HUES6 (cell line): ENCODE data around the gene UBALD2.
"Not testable (repeated sequence)": the region's sequence is repeated elsewhere in the genome, so short reads cannot be mapped to it uniquely, and the experiment has no call there.

Experiments
- H3K27ac ChIP-seq: 2 replicates; pipeline ENCODE4 v1.7.0; 2013; ENCODE audit warnings: low read depth, mild to moderate bottlenecking, low read length, inconsistent platforms
- H3K27me3 ChIP-seq: 2 replicates; pipeline ENCODE4 v1.6.1; 2013; ENCODE audit warnings: low read length; ENCODE audit not compliant: control insufficient read depth, insufficient read depth
- H3K36me3 ChIP-seq: 2 replicates; pipeline ENCODE4 v1.6.1; 2013; ENCODE audit warnings: low read length; ENCODE audit not compliant: control insufficient read depth, insufficient read depth
- H3K4me1 ChIP-seq: 2 replicates; pipeline ENCODE4 v1.6.1; 2013; ENCODE audit warnings: low read length; ENCODE audit not compliant: control insufficient read depth, insufficient read depth
- H3K4me3 ChIP-seq: 2 replicates; pipeline ENCODE4 v1.5.1; 2013; ENCODE audit warnings: low read depth, low read length
- H3K9ac ChIP-seq: one replicate; pipeline ENCODE4 v1.6.1; 2013; ENCODE audit warnings: mild to moderate bottlenecking, low read length
- H3K9me3 ChIP-seq: 2 replicates; pipeline ENCODE4 v1.6.1; 2013; ENCODE audit warnings: low read depth, low read length; ENCODE audit not compliant: control insufficient read depth, insufficient read depth

UBALD2 gene

DNA sequence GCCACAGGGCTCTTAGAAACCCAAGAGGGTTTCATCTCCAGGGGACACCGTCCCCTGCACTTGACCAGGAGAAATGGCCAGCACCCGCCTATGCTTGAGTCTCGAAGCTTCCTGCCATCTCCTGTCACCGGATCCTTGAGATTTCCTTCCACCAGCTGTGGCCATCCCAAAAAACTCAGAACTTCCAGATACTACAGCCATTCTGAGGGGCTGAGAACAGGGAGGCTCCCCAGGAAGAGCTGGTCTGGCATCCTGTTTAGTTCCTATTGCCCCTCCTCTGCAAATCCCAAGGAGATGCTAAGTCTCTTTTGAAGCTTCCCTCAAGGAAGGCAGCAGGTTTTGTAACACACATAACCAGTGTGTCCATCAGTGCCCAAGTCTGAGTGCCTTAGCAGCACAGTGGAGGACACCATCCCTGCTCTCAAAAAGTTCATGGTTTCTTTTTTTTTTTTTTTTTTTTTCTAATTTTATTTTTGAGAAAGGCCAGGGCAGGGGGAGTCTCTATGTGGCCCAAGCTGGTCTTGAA, 2.0 kb downstream of the UBALD2 start:
- H3K36me3 ChIP-seq: peaks cover 13% of the 10 kb centered on the region
- H3K4me3 ChIP-seq: peak overlapping the region; percentile 96; the same call in 1 of the 2 replicates
- H3K9ac ChIP-seq: peak overlapping the region; percentile 80
- H3K27ac ChIP-seq: no peak overlapping the region
- H3K27me3 ChIP-seq: no peaks in the 10 kb centered on the region
- peaks cover 53% of the 10 kb centered on the region for H3K4me1 ChIP-seq
- no peaks in the 10 kb centered on the region for H3K9me3 ChIP-seq

DNA sequence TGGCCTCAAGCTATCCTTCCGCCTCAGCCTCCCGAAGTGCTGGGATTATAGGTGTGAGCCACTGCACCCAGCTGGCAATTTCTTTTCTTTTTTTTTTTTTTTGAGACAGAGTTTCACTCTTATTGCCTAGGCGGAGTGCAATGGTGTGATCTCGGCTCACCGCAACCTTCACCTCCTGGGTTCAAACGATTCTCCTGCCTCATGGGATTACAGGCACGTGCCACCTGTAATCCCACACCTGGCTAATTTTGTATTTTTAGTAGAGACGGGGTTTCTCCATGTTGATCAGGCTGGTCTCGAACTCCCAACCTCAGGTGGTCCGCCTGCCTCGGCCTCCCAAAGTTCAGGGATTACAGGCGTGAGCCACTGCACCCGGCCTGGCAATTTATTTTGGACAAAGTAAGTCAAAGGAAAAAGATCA, 2.4 kb downstream of the UBALD2 start:
- H3K4me3 ChIP-seq: peak overlapping the region; percentile 28; the same call in 1 of the 2 replicates
- H3K27ac ChIP-seq: peak overlapping the region; percentile 70; the same call in 1 of the 2 replicates
- peaks cover 53% of the 10 kb centered on the region for H3K4me1 ChIP-seq
- peaks cover 13% of the 10 kb centered on the region for H3K36me3 ChIP-seq
- not testable (repeated sequence) for H3K9me3 ChIP-seq, H3K27me3 ChIP-seq
- peak overlapping the region; percentile 62 for H3K9ac ChIP-seq

DNA sequence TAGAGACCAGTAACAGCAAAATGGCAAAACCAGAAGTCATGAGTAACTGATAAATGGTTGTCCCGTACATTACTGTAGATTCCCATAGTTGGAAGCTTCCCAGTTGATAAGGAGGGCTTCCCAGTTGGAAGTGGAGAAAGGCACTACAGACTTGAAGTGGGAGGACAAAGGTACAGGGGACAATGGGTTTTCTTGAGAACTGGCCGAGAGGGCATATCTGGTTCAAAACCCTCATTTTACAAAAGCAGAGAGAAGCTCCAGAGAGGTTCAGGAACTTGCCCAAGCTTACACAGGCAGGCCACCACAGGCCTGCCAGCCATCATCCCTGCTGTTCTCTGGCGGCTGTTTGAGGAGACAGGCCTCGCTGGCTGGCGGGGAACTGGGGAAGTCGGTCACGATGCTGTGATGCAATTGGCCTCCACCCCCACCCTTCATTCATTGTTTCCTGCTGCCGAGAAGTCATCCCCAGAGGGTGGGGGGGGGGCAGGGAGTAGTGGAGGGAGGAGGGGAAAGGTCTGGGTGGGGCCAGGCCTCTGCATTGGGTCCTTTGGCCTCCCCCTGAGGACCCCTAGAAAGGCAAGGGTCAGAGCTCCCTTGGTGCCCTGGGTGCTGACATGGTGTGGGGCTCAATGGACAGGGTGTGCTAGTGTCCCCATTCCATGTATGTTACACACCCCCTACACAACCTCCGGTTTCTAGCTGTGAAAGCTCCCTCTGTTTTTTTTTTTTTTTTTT, 3.0 kb downstream of the UBALD2 start:
- Histone ChIP-seq H3K27me3 (no peaks in the 10 kb centered on the region), H3K9me3 (no peaks in the 10 kb centered on the region), H3K27ac (peak overlapping the region; percentile 70; the same call in 1 of the 2 replicates), H3K9ac (peak overlapping the region; percentile 62), H3K4me3 (peak overlapping the region; percentile 28; the same call in 1 of the 2 replicates), H3K4me1 (peaks cover 53% of the 10 kb centered on the region), H3K36me3 (peaks cover 13% of the 10 kb centered on the region)

DNA sequence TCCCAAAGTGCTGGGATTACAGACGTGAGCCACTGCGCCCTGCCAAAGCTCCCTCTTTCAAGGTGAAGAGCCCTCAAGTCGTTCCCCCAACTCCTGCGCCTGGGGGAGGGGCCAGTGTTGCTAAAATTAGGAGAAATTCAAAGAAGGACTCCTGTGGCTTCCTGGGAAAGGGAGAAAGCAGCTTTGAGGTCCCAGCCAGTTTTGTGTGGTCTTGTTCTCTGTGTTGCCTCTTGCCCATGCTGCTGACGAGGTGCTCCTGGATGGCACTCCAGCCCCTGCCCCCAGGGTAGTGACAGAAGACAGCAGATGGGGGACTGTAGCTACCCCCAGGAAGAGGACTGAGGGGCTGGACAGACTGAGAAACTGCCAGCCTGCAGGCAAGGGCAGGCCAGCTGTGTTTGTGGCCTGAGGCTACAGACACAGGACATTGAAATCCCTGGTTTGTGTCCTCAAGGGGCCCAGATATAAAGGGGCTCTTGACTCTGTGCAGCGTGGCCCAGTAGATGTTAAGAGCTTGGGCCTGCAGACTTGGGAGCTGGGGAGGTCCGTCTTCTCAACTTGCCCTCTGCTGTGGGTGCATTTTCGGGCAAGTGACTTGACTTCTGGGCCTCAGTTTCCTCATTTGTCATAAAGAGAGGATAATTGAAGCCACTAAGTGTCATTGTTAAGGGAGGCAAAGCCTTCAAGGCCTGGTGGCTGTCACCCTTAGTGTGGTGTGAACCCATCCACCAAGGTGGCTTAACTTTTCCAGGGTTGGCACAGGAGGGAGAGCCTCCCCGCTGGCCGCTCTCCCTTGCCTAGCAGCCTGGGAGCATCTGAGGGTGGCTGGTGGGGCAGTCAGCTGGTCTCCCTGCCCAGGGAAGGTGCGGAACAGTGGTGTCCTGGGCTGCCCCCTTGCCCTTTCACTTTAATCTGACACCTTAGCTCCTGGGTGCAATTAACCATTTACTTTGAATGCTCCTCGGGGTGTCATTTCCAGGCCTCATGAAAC, 4.1 kb downstream of the UBALD2 start:
- peaks cover 52% of the 10 kb centered on the region for H3K4me1 ChIP-seq
- no peak overlapping the region for H3K9ac ChIP-seq
- H3K9me3 ChIP-seq: no peaks in the 10 kb centered on the region
- no peak overlapping the region for H3K4me3 ChIP-seq
- H3K36me3 ChIP-seq: peaks cover 13% of the 10 kb centered on the region
- no peaks in the 10 kb centered on the region for H3K27me3 ChIP-seq
- H3K27ac ChIP-seq: no peak overlapping the region

DNA sequence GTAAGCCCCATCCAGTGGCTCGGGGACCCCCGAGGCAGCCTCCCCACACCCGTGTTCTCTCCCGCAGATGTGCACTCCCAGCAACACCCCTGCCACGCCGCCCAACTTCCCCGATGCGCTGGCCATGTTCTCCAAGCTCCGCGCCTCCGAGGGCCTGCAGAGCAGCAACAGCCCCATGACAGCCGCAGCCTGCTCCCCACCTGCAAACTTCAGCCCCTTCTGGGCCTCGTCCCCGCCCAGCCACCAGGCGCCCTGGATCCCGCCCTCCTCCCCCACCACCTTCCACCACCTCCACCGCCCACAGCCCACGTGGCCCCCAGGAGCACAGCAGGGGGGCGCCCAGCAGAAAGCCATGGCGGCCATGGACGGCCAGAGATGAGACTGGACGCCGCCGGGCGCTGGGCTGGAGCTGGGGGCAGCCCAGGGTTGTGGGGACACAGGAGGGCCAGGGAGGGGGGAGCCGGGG, 5.0 kb downstream of the UBALD2 start:
- H3K4me1 ChIP-seq: peaks cover 48% of the 10 kb centered on the region
- H3K27me3 ChIP-seq: no peaks in the 10 kb centered on the region
- H3K27ac ChIP-seq: no peak overlapping the region
- no peak overlapping the region for H3K4me3 ChIP-seq
- H3K9me3 ChIP-seq: no peaks in the 10 kb centered on the region
- H3K36me3 ChIP-seq: peaks cover 13% of the 10 kb centered on the region
- H3K9ac ChIP-seq: no peak overlapping the region

DNA sequence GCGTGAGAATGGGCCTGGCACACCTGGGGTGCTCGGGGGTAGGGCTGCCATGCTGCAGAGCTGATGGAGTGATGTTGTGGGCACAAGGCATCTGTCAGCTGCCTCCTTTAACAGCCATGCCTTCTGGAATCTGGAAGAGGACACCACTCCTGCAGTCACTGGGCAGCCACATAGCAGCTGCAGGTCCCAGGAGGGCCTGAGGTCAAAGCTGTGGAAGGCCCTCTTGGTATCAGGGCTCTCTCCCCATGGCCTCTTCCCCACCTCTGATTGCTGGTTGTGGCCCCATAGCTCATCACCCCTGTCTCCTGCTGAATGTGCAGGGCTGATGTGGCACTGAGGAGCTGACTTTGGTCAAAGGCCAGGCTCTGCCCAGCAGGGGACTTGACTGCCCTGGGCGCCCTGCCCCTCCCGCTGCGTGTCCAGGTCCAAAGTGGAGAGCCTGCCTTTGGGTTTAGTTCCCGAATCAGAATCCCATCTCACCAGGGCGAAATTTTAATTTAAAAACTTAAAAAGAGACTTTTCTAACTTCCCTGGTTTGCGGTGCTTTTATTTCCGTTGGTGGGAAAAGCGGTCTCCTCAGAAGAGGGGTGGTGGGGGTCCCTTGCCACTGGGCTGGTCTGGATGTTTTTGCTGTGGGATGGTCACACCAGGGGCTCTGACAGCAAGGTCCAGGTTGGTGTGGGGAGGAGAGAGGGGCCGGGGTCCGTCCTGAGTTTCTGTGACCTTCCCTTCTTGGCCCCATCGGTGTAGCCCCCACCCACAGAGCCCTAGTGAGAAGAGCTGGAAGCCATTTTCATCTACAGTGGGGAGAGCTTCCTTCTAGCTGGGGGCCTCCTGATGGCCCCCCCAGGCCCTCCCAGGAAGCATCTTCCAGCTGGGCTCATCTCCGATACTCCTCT, 5.9 kb downstream of the UBALD2 start:
- Histone ChIP-seq H3K9me3 (no peaks in the 10 kb centered on the region), H3K4me3 (no peak overlapping the region), H3K9ac (no peak overlapping the region), H3K27me3 (no peaks in the 10 kb centered on the region), H3K27ac (no peak overlapping the region), H3K4me1 (peaks cover 48% of the 10 kb centered on the region), H3K36me3 (peaks cover 13% of the 10 kb centered on the region)

DNA sequence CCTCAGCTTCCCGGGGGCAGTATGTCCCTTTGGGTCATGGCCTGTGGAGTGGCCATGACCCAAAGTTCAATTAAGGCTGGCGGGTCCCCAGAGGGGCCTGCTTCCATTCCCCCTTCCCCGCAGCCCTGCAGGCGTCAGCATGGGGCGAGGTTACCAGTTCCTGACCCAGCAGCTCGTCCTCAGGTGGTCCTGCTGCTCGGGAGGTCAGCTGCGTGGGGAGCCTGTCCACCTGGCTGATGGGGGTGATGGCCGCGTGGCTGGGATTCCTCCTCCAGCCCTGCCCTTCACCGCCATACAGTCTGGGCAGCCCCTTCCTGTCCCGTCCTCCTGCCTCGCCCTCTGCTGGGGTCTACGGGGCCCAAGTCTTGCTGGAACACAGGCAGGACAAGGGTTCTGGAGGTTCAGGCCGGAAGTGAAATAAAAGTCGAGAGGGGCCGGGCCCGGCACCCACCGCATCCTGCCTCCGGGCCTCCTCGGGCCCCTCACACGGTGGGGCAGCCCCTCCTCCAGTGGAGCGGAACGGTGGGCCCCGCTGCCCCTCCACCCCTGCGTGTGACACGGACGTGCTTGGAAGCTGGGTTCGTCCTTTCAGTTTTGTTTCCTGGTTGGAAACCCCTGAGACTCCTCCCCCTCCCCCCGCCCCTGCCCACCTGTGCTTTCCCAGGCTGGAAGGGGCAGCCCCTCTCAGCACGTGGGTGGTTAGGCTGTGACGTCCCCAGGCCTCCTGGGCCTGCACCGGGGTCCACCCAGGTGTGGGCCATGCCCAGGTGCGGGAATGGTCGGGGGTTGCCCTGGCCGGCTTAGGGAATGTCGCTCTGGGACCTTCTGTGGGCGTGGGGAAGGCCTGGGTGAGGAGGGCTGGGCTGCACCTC, 6.8 kb downstream of the UBALD2 start:
- no peak overlapping the region for H3K4me3 ChIP-seq
- H3K27ac ChIP-seq: peak overlapping the region; percentile 3; the same call in 1 of the 2 replicates
- peaks cover 43% of the 10 kb centered on the region for H3K4me1 ChIP-seq
- no peak overlapping the region for H3K9ac ChIP-seq
- H3K27me3 ChIP-seq: no peaks in the 10 kb centered on the region
- no peaks in the 10 kb centered on the region for H3K9me3 ChIP-seq
- H3K36me3 ChIP-seq: peaks cover 13% of the 10 kb centered on the region

DNA sequence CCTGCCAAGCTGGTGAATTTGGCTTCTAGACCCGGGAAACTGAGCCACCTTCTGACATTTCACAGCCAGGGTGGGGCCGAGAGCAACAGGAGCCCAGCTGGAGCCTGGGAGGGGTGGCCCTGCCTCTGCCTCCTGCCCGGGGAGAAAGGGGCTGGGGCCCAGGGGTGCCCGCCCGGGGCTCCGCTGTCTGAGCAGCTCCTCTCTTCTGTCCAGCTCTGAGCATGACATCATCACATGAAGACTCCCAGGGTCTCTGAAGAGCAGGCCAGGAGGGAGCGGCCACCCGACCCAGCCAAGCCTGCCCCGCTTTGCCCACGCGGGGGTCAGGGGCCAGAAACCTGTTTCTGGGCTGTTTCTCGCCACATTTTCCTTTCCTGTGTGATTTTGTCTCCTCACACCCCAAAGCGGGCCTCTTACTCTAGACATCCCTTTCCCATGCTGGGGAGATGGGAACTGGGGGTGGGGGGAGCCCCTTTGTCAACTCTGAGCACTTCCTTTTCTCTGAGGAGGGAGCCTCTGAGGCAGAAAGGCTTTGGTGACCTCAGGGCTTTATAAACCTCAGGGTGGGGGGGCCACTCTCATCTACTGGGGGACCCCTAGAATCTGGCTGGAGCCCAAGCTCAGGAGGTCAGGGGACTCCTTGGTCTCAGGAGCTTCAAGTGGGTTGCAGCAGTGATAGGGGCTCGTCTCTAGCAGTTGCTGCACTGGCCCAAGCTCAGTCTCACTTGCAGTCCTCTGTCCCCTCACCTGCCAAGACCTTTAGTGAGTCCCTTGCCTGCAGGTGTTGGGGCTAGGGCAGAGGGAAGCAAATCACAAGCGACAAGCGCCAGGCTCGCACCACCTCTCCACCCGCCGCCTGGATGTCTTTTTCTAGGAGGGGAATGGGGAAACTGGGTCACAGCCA, 7.6 kb downstream of the UBALD2 start:
- Histone ChIP-seq H3K36me3 (peaks cover 13% of the 10 kb centered on the region), H3K27ac (peak overlapping the region; percentile 3; the same call in 1 of the 2 replicates), H3K9me3 (no peaks in the 10 kb centered on the region), H3K9ac (no peak overlapping the region), H3K4me3 (no peak overlapping the region), H3K4me1 (peaks cover 39% of the 10 kb centered on the region), H3K27me3 (no peaks in the 10 kb centered on the region)
